ENCODE data around the gene WAC. TPM values are rescaled to one million over a fixed set of nuclear protein-coding genes. Genes with fewer than 3 reads are reported as not detected.

Gene WAC
- total and polyA plus RNA-seq, 2 experiments from 2014 or later = 59.4 to 116 TPM

GRCh38 chr10:28538595-28538994 lies 5.7 kb downstream of the WAC start:
- peaks cover 90% of the 10 kb centered on the region for H3K36me3 Mint-ChIP-seq (ENCODE audit: low read depth)
- Histone ChIP-seq H3K79me2 (replicated peaks; ENCODE audit: insufficient read depth) (peaks cover 99% of the 10 kb centered on the region), H3K27ac (ENCODE audit: low read depth) (no peak overlapping the region), H3K4me1 (ENCODE audit: insufficient read depth) (peaks cover 4% of the 10 kb centered on the region; the same call in 1 of the 2 replicates), H2AFZ (no peak overlapping the region), H3K4me3 (no peak overlapping the region), H3F3A (replicated peaks; ENCODE audit: low read depth) (no peaks in the 10 kb centered on the region), H3K27me3 (ENCODE audit: insufficient read depth) (no peaks in the 10 kb centered on the region), H3K9me2 (ENCODE audit: insufficient read depth) (no peaks in the 10 kb centered on the region), H3K36me3 (ENCODE audit: insufficient read depth) (peaks cover 67% of the 10 kb centered on the region), H4K20me1 (replicated peaks; ENCODE audit: insufficient read depth) (peaks cover 48% of the 10 kb centered on the region), H3K4me2 (no peak overlapping the region)
- peaks cover 2% of the 10 kb centered on the region for H3K27me3 Mint-ChIP-seq (ENCODE audit: insufficient read depth, low read depth, poor library complexity)
- TF ChIP-seq, protein P1, sequence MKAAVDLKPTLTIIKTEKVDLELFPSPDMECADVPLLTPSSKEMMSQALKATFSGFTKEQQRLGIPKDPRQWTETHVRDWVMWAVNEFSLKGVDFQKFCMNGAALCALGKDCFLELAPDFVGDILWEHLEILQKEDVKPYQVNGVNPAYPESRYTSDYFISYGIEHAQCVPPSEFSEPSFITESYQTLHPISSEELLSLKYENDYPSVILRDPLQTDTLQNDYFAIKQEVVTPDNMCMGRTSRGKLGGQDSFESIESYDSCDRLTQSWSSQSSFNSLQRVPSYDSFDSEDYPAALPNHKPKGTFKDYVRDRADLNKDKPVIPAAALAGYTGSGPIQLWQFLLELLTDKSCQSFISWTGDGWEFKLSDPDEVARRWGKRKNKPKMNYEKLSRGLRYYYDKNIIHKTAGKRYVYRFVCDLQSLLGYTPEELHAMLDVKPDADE (IDR thresholded peaks at IDR 0.05) = no peak
- no peak for TF ChIP-seq CREB1 (CRISPR knock-in tag; IDR thresholded peaks at IDR 0.05; ENCODE audit: low read depth)
- DNase-seq (ENCODE audit: low spot score) (no peak), ATAC-seq (no peak)
- no peak overlapping the region for H3K27ac Mint-ChIP-seq
- H3K9me3 Mint-ChIP-seq = no peaks in the 10 kb centered on the region
- peaks cover 20% of the 10 kb centered on the region for H3K4me1 Mint-ChIP-seq
- no peak overlapping the region for H3K4me3 Mint-ChIP-seq

GRCh38 chr10:28540145-28540544 lies 7.2 kb downstream of the WAC start:
- H3K27ac ChIP-seq (ENCODE audit: low read depth) = no peak overlapping the region
- ATAC-seq (no peak), DNase-seq (ENCODE audit: low spot score) (no peak)
- H3K27me3 ChIP-seq (ENCODE audit: insufficient read depth) = no peaks in the 10 kb centered on the region
- peaks cover 10% of the 10 kb centered on the region for H3K4me1 Mint-ChIP-seq
- H3K36me3 ChIP-seq (ENCODE audit: insufficient read depth) = peaks cover 66% of the 10 kb centered on the region
- no peak overlapping the region for H3K4me2 ChIP-seq
- no peak overlapping the region for H3K4me3 Mint-ChIP-seq
- no peak overlapping the region for H3K4me3 ChIP-seq
- TF ChIP-seq, protein P1 (IDR thresholded peaks at IDR 0.05) = no peak
- TF ChIP-seq EZH2phosphoT487 (IDR thresholded peaks at IDR 0.05; ENCODE audit: unreplicated experiment) = no peak
- TF ChIP-seq ZNF331 (CRISPR knock-in tag; IDR thresholded peaks at IDR 0.05; ENCODE audit: low read depth) = no peak
- TF ChIP-seq ZNF114 (CRISPR knock-in tag; IDR thresholded peaks at IDR 0.05) = no peak
- no peak for TF ChIP-seq EZH2 (IDR thresholded peaks at IDR 0.05; ENCODE audit: low read depth, unreplicated experiment)
- TF ChIP-seq REST (IDR thresholded peaks at IDR 0.05; ENCODE audit: unreplicated experiment) = no peak
- TF ChIP-seq JUNB (IDR thresholded peaks at IDR 0.05; ENCODE audit: unreplicated experiment) = no peak
- no peak for TF ChIP-seq NANOG (IDR thresholded peaks at IDR 0.05; ENCODE audit: borderline replicate concordance)
- H3F3A ChIP-seq (replicated peaks; ENCODE audit: low read depth) = no peaks in the 10 kb centered on the region
- no peak overlapping the region for H2AFZ ChIP-seq
- peaks cover 100% of the 10 kb centered on the region for H3K79me2 ChIP-seq (replicated peaks; ENCODE audit: insufficient read depth)
- no peaks in the 10 kb centered on the region for H3K9me3 Mint-ChIP-seq
- H4K20me1 ChIP-seq (replicated peaks; ENCODE audit: insufficient read depth) = peaks cover 64% of the 10 kb centered on the region
- peaks cover 90% of the 10 kb centered on the region for H3K36me3 Mint-ChIP-seq (ENCODE audit: low read depth)
- H3K27me3 Mint-ChIP-seq (ENCODE audit: insufficient read depth, low read depth, poor library complexity) = peaks cover under 1% of the 10 kb centered on the region
- H3K9me2 ChIP-seq (ENCODE audit: insufficient read depth) = no peaks in the 10 kb centered on the region
- H3K4me1 ChIP-seq (ENCODE audit: insufficient read depth) = no peaks in the 10 kb centered on the region
- H3K27ac Mint-ChIP-seq = no peak overlapping the region
